GM19395 (cell line): ENCODE results near the gene ATP6AP1.

ENCODE experiments used
- ATAC-seq: cut with Tn5 transposase; IDR thresholded peaks from one replicate; pipeline ENCODE4 v1.9.1; 2021; ENCODE audit warnings: mild to moderate bottlenecking, moderate library complexity; ENCODE audit not compliant: unreplicated experiment

ATP6AP1 gene

DNA sequence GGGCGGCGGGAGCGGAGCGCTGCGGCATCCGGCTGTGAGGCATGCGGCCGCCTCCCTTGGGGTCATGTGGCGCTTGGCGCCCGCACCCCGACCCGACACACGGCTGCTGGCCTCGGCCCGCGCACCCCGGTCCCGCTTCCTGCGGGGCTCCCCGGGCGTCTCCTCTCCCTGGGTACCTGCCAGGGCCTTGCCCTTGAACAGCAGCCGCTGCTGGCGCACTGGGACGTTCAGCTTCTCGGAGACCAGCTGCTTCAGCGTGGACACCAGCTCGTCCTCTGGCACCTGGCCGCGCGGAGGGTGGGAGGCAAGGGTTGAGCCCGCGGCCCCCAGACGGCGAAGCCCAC, 57.5 kb downstream of the ATP6AP1 start:
- no peak for ATAC-seq
